GM21447 (cell line): ENCODE measurements around the gene ZNF619.
"Not testable (repeated sequence)": the region's sequence is repeated elsewhere in the genome, so short reads cannot be mapped to it uniquely, and the experiment has no call there.

Source experiments
- ATAC-seq: cut with Tn5 transposase; IDR thresholded peaks from one replicate; pipeline ENCODE4 v1.9.1; 2021; ENCODE audit not compliant: unreplicated experiment

ZNF619 gene

GRCh38 chr3:40476478-40477470 is at the start of gene ZNF619:
ZNF619 (plus strand) TSS chr3:40477122; CDS start chr3:40477980, 858 bp downstream.
- peak; percentile 90 for ATAC-seq

DNA sequence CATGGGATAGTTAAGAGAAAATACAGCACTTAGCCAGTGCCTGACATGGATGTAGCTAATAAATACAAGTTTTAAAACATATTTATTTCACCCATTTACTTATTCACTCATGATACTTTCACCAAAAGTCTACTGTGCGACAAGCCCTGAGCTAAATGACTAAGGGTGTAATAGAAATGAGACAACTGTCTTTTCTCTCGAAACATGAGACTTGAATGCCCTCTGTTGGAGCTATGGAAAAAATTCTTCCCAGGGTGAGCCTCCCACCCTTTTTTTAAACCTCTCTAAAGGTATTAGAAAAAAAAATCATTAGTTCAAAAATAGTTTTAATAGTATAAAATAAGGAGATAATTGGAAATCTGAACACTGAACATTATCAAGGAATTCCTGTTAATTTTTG is 44.1 kb upstream of the ZNF619 start:
- ATAC-seq: no peak

GRCh38 chr3:40437889-40438288 is 39.0 kb upstream of the ZNF619 start:
- no peak for ATAC-seq

DNA sequence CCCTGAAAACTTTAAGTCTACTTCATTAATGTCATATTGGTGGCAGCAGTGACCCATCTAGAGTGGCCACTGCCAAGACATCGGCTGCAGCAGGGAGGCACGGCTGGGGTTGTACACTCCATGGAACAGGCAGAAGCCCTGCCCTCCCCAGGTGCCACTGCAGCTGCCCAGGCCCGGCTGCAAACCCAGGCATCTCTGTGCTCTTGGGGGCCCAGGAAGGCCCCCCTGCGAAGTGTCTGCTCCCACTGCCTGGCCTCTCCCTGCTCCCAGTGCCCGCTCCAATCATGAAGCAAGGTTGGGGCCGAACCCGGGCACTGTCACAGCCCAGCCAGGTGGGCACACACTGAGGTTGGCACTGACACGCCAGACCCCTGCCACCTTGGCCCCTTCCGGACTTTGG is 31.9 kb upstream of the ZNF619 start:
- no peak for ATAC-seq

DNA sequence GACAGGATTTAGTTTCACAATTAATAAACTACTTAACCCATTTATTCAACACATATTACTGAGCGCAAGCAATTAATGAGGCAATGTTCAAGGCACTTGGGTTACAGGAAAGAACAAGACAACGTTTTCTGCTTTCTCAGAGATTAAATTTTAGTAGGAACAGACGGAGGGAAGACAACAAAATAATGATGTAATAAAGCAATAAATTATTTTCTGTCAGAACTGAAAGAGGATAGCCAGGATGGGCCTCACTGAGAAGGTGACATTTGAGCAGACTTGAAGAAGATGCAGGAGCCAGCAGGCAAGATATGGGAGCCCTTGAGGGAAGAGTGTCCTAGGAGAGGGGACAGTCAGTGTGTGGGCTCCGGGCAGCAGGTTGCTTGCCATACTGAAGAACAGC is 31.0 kb upstream of the ZNF619 start:
- no peak for ATAC-seq

DNA sequence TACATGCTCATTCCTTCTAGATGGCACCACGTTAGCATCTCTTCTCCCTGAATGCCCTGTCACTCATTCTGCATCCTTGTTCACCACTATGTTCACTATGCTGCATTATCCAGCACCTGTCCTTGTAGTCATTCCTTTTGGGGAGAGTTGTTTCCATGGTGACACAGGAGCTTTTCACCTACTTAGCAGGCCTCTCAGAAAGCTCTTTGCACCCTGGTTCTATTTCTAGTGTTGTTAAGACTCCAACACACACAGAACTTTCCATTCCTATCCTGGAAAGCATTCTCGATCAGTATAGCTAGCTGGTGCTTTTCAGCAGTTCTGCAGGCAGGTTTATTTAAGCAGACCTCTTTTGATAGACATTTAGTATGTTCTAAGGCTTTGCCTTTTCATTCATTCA is 26.5 kb upstream of the ZNF619 start:
- no peak for ATAC-seq

GRCh38 chr3:40451551-40451950 is 25.4 kb upstream of the ZNF619 start:
- ATAC-seq: no peak

- ATAC-seq: no peak
These were observed 24.9 kb upstream of the ZNF619 start for GRCh38 chr3:40452057-40452456.

DNA sequence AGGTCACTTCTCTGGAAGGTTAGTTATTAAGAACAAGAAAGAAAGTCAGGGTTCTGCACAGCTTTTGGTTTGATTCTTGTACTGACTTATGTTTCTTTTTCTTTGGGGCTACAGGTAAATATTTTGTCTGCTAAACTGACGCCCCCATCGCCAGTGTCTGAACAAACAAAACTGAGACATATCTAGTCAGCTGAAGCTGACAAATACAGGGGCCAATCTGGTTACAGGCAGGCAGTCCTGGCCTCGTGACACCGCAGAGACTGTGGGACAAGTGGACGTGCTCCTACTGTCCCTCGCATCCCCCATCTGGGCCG is 24.4 kb upstream of the ZNF619 start:
- ATAC-seq: no peak

GRCh38 chr3:40452876-40453730 is 23.8 kb upstream of the ZNF619 start:
- peak; percentile 95 for ATAC-seq

- ATAC-seq: no peak
These were observed 23.0 kb upstream of the ZNF619 start for GRCh38 chr3:40453933-40454332.

- no peak for ATAC-seq
These were observed 21.6 kb upstream of the ZNF619 start for GRCh38 chr3:40455328-40455727.

GRCh38 chr3:40456279-40456939 is 20.5 kb upstream of the ZNF619 start:
- no peak for ATAC-seq

DNA sequence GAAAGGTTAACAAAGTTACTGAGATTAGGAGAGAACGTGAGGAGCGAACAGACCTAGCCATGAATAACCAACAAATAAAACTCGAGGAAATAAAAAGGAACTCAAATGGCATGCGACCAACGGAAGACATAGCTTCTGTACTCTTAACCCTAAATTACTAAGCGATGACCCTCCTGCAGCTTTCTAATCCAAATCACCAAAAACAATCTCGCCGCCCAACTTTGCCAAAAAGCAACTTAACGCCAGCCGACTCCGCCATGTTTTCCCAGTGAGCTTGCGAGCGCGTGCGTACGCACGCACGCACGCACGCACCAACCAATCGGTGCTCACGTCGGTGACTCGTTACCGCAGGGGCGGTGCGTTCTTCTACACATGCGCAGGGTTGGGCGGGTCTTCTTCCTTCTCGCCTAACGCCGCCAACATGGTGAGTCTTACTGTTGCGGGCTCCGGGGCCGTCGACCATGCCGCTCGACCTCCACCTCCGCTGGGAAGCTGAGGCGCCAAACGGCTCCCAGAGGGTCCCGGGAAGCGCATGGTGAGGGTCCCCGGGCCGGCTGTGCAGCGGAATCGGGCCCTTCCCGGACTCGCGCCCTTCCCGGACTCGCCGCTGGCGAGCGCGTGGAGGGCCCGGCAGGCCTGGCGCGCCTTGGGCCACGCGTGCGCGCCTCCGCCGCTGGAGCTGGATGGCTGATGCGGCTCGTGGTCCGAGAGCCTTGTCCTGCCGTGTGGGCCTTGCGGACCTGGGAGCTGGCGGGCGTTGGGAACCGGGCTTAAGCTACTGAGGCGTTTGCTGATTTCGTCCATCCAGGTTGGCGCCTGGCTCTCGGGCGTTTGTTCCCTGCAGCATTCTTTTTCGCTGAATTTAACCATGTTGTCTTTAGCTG is 19.7 kb upstream of the ZNF619 start, which contains the start of gene RPL14:
Gene RPL14 (plus strand): TSS at position 400 of the 884 bp plus-strand sequence. CDS start 133 bp downstream, at position 533.
- ATAC-seq: peak; percentile 61

DNA sequence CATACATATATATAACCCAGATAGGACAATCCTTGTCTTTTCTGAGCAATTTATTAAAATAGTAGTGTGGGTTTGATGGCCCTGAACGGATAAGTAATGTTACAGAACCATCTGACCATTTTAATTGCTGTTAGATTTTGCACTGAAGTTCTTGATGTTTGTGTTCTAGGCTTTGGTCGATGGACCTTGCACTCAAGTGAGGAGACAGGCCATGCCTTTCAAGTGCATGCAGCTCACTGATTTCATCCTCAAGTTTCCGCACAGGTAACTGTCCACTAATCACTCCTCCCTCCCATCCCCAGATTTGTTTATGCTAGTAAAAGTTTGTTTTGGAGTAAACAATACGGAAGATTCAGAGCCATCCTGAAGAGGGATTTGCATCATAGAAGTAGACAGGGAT is 18.4 kb upstream of the ZNF619 start:
- ATAC-seq: no peak

GRCh38 chr3:40460481-40460880 is 16.4 kb upstream of the ZNF619 start:
- not testable (repeated sequence) for ATAC-seq

DNA sequence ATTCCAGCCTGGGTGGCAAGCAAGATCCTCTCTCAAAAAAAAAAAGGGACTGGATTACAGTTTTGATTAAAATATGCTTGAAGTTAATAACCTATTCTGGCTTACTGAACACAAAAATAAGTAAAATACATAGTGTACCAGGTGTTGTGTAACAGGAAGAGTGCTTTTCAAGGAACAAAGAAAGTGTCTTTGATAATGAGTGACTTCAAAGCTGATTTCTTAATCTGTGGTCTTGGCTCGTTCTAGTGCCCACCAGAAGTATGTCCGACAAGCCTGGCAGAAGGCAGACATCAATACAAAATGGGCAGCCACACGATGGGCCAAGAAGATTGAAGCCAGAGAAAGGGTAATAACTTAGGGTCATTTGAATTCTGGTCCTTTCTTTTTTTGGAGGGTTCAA is 15.8 kb upstream of the ZNF619 start:
- no peak for ATAC-seq

GRCh38 chr3:40462838-40463237 is 14.1 kb upstream of the ZNF619 start:
- not testable (repeated sequence) for ATAC-seq

DNA sequence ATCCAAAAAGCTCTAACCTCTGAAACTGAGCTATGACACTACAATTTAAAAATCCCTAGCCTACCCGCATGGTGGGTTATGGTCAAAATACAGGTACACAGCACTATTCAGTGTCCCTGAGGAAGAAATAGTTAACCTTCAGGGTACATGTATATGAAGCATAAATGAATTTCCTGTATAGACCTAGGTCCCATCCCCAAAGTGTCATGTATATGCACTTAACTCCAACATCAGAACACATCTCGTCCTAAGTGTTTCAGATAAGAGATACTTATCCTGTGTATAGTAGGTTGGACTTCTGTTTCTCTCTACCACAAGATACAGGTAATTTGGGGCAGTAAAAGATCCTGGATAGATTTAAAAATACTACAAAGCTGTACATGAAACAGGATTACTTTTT is 13.3 kb upstream of the ZNF619 start:
- no peak for ATAC-seq
